Glomerular visceral epithelial cell (primary cell): Measurements from ENCODE around the gene TRAPPC8.

Experiments used
- DNase-seq: peaks from one replicate; pipeline ENCODE4 v3.0.0-alpha.2; 2016; ENCODE audit errors: extremely low spot score

Gene TRAPPC8

DNA sequence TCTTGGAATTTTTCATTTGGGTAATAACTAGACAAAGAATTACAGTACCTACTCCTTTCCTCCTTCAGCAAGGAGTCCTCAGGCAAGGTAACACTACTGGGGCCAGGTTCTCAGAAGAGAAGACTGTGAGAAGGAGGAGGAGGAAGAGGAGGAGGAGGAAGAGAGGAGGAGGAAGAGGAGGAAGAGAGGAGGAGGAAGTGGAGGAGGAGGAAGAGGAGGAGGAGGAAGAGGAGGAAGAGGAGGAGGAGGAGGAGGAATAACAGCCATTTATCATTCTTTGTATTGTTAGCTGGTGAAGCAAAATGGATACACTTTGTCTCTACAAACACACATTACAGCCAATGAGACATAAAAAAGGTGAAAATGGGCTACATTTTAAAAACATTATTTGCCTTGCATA, 149.4 kb downstream of the TRAPPC8 start:
- no peak for DNase-seq

DNA sequence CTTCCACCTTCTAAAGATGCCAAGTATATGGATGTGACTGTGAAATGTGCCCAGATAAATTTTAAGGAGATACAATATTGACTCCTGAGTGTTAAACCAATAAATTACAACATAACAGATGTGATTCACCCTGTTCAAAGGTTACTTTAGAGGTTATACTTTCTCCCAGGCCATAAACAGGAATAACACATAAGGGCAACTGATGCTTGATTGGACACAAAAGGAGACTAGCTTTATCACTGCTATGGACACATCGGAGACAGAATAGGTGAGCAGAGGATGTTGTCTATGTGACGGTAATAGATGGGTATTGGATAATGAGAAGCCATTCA, 150.4 kb downstream of the TRAPPC8 start:
- DNase-seq: no peak

DNA sequence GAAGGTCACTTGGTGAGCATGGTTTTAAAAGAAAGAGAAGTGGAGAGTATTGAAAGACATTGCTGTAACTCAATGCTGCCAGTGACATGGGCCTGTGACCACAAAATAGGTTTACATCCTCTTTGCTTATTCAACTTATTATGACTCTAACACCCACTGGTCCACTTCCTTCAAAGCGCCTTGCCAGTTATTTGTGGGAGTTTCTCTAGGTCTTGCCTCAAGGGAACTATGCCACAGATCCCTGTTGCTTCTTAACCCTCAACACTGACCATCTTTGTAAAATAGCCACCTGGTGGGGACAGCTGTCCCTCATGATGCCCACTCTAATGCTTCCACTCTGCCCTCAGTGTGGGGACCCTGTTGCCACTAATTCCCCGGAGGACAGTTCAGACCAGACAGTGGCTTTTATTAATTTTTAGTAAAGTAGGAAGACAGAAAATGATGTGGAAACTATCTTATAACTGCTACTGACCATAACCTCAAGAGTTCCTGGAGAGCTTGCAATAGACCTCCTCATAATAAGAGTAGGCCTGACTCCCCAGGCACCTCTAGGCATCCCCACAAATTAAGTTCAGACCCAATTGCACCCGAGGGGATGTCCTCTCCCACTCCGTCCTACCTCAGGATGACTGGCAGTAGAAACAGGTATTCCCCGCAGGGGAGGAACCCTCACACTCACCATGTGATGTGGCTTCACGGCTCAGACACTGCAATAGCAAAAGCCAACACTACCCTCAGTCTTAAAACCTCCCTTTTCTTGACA, 150.9 kb downstream of the TRAPPC8 start:
- DNase-seq: no peak

DNA sequence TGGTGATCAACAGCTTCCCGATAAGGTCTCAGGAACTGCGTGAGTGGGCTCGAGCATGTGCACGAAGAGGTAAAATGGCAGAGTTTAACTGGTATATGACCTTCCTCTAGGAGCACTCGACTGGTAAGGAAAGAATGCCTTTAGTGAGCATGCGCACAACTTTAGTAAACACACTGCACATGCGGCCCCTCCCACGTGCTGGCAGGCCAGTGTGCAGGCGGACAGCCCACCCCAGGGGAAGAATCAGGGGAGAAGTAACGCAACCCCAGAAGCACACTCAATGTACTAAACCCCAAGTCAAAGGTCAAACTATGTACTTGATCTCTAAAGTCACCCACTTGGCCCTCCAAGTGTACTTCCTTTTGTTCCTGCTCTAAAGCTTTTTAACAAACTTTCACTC, 153.5 kb downstream of the TRAPPC8 start:
- DNase-seq: no peak

DNA sequence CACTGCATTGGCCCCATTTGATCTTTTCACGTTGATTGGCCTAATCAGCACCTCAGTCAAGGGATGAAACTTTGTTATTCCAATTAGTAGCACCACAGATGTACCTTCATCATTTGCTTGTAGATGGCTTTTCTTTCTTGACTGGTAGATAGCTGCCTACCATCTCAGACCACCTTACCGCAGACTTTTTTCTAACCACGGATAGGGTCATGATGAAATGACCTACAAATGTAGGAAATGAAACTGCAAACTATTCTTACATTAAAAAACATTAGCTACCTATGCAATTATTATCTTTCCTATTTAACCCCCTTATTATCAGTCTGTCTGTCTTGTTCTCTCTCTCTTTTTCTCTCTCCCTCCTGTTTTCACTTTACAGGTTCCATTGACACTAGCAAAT, 159.9 kb downstream of the TRAPPC8 start:
- DNase-seq: no peak
